Measurements from ENCODE around the gene LRRC1. TPM values are rescaled to one million over a fixed set of nuclear protein-coding genes. Genes with fewer than 3 reads are reported as not detected.

The LRRC1 gene
- total and polyA plus RNA-seq, 2 donors (not counting 3 experiments of a cell fraction or from before 2014, with no cell fraction given), result 5.6 to 11.7 TPM

DNA sequence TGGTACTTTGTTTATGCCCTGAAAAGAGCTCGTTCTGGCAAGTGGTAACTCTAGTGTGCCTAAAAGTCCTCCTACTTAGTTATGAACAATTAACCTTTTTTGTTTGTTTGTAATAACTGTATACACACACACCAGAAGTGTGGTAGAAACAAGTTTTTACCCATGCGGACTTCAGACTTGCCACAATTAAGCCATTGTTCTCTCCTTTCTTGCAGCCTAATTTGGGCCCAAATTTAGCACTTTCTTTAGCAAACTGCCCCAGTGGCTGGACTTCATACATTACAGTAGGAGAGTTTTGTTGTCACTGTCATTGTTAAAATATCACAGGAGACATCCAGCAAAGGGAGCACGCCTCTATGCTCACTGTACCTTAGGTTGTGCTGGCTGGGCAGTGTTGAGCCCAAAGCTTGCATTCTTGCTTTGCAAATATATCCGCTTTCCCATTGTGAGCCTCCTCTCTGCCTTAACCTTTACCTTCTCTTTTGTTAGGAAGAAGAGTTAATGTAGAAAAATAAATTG lies 53.0 kb downstream of the LRRC1 start:
- peaks cover 2% of the 10 kb centered on the region for H4K20me1 ChIP-seq (replicated peaks; ENCODE audit: control insufficient read depth, extremely low read depth, insufficient read depth, low read length)
- dilution Hi-C loops (cut with MboI; ENCODE audit: extremely low pct_ligation_motif_present, low sequenced_read_pairs), result no loop called here
- H3K4me3 ChIP-seq (replicated peaks in 1 of 3; ENCODE audit: insufficient read depth in 1 of 3, low read depth in 1 of 3, low read length in 3 of 3), result no peak overlapping the region
- H3K27me3 ChIP-seq (ENCODE audit: control insufficient read depth in 2 of 2, insufficient read depth in 2 of 2, low read length in 2 of 2), result no peaks in the 10 kb centered on the region
- H3K9ac ChIP-seq (replicated peaks; ENCODE audit: extremely low read depth, insufficient read depth, low read length), result no peak overlapping the region
- no TSS peak for BruUV-seq (replicated peaks)
- intact Hi-C loops (cut with micrococcal nuclease), result no loop called here
- no peak for FAIRE-seq
- H3K36me3 ChIP-seq (ENCODE audit: control insufficient read depth in 2 of 2, extremely low read depth in 1 of 2, insufficient read depth in 2 of 2, low read length in 2 of 2), result no peaks in the 10 kb centered on the region
- no peaks in the 10 kb centered on the region for H3K9me1 ChIP-seq (replicated peaks; ENCODE audit: control insufficient read depth, extremely low read depth, insufficient read depth, low read length)
- H3K79me2 ChIP-seq (ENCODE audit: control insufficient read depth, insufficient read depth, low read length), result no peaks in the 10 kb centered on the region
- H3K9me3 ChIP-seq (replicated peaks; ENCODE audit: control insufficient read depth, insufficient read depth, low read length), result no peaks in the 10 kb centered on the region
- no peak overlapping the region for H3K4me2 ChIP-seq (ENCODE audit: insufficient read depth, low read length)
- CTCF ChIA-PET, result interaction anchor here (0.5 to 1.2 kb wide), 2 partner anchors 9 to 77 kb away, joined by 3 to 5 read pairs; no protein-coding TSS in a partner anchor
- no peak for DNase-seq (ENCODE audit: low read depth, low spot score)
- no peak overlapping the region for H2AFZ ChIP-seq (ENCODE audit: low read depth, low read length)
- no peak overlapping the region for H3K27ac ChIP-seq (ENCODE audit: insufficient read depth, low read depth, low read length)
- TF ChIP-seq FOS (IDR thresholded peaks at IDR 0.05; ENCODE audit: borderline replicate concordance, insufficient read depth, low read length) (no peak), POLR2A (IDR thresholded peaks at IDR 0.05; ENCODE audit: low read depth, low read length) (no peak), JUN (IDR thresholded peaks at IDR 0.05; ENCODE audit: borderline replicate concordance, insufficient read depth, insufficient read length, low read depth) (no peak), MYC (IDR thresholded peaks at IDR 0.05; ENCODE audit: low read depth, low read length) (no peak), EZH2 (IDR thresholded peaks at IDR 0.05; ENCODE audit: borderline replicate concordance, low read depth, low read length, severe bottlenecking) (no peak), GATA2 (IDR thresholded peaks at IDR 0.05; ENCODE audit: insufficient read depth, insufficient read length, low read depth, low read length) (no peak), POLR2AphosphoS5 (IDR thresholded peaks at IDR 0.05; ENCODE audit: insufficient read depth, low read depth, low read length) (no peak)
- TF ChIP-seq, protein P1, sequence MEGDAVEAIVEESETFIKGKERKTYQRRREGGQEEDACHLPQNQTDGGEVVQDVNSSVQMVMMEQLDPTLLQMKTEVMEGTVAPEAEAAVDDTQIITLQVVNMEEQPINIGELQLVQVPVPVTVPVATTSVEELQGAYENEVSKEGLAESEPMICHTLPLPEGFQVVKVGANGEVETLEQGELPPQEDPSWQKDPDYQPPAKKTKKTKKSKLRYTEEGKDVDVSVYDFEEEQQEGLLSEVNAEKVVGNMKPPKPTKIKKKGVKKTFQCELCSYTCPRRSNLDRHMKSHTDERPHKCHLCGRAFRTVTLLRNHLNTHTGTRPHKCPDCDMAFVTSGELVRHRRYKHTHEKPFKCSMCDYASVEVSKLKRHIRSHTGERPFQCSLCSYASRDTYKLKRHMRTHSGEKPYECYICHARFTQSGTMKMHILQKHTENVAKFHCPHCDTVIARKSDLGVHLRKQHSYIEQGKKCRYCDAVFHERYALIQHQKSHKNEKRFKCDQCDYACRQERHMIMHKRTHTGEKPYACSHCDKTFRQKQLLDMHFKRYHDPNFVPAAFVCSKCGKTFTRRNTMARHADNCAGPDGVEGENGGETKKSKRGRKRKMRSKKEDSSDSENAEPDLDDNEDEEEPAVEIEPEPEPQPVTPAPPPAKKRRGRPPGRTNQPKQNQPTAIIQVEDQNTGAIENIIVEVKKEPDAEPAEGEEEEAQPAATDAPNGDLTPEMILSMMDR (IDR thresholded peaks at IDR 0.05; ENCODE audit: extremely low read depth in 1 of 2, insufficient read depth in 1 of 2, low read depth in 1 of 2, low read length in 2 of 2), result no peak
- TF ChIP-seq, protein P2, sequence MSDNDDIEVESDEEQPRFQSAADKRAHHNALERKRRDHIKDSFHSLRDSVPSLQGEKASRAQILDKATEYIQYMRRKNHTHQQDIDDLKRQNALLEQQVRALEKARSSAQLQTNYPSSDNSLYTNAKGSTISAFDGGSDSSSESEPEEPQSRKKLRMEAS (IDR thresholded peaks at IDR 0.05; ENCODE audit: insufficient read depth, insufficient read length), result no peak
- POLR2A ChIA-PET, result no interaction called here
- no peaks in the 10 kb centered on the region for H3K4me1 ChIP-seq (ENCODE audit: control insufficient read depth, extremely low read depth, insufficient read depth, low read length)
